T47D (cell line): ENCODE measurements around the gene CAP2.

ENCODE experiments used
- DNase-seq, 2 experiments: peaks; one replicate each; pipeline versions ENCODE4 v3.0.0 to v3.0.0-alpha.2; 2011 to 2012; ENCODE audit warnings: low read depth in 1 of 2, low spot score in 1 of 2
- JUND ChIP-seq: IDR thresholded peaks from 2 replicates; pipeline ENCODE4 v1.6.1; 2012; ENCODE audit warnings: low read depth
- in situ Hi-C: cut with HindIII; loops from 2 replicates; pipeline ENCODE4 v1.10.0; 2016; ENCODE audit warnings: low sequenced_read_pairs, low pct_unique_long_range_greater_than_20kb

The CAP2 gene

GRCh38 chr6:17596085-17596484 lies 202.7 kb downstream of the CAP2 start:
- TF ChIP-seq JUND: no peak
- in situ Hi-C loops: no loop called here
- DNase-seq: no peak

DNA sequence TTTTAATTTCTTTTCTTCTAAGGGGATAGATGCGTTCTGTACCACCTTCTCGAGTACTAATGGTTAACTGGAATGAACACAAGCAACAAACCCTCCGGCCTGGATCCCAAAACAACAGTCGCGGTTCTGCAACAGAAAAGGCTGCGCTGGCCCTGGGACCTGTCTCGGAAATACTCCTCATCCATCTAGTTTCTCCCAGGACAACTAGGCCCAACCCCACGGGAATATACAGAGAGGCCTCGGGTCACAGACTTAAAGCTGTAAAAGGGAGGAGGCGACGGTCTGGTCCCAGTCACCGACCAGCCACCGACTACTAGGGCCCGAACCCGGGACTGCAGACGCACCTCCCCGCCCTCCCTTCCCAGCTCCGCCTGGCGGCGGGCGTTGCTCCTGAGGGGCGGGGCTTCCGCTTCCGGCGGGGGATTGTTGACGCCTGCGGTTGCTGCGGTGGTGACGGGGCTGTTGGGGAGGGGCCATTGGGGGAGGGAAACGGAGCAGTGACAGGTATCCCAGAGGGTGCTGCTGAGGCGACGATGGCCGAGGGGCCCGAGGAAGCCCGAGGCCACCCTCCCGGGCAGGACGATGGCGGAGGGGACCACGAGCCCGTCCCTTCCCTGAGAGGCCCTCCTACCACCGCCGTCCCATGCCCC lies 206.6 kb downstream of the CAP2 start, which contains the start of gene FAM8A1:
Gene FAM8A1 (plus strand): TSS at position 426 of the 650 bp plus-strand sequence. CDS start 108 bp downstream, at position 534.
- no peak for TF ChIP-seq JUND
- peak; percentile 79 to 96 for DNase-seq
- in situ Hi-C loops: no loop called here

DNA sequence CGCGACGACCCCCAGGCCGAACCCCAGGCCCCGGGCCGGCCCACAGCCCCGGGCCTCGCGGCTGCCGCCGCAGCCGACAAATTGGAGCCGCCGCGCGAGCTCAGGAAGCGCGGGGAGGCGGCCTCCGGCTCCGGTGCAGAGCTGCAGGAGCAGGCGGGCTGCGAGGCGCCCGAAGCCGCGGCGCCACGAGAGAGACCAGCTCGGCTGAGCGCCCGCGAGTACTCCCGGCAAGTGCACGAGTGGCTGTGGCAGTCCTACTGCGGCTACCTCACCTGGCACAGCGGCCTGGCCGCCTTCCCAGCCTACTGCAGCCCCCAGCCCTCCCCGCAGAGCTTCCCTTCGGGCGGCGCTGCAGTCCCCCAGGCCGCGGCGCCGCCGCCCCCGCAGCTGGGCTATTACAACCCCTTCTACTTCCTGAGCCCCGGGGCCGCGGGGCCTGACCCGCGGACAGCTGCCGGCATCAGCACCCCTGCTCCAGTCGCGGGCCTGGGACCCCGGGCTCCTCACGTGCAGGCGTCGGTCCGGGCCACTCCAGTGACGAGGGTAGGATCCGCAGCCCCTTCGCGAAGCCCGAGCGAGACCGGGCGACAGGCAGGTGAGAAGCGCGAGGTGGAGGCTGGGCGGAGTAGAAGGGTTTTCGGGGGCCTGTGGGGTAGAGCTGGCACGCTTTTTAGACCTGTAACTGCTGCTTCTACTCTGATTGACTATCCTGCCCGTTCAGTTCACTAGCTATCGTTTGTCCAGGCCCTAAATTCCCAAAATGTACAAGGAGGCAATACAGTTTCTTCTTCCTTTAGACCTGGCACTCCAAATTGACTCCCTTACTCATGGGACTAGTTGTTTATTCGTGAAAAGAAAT lies 207.4 kb downstream of the CAP2 start:
- DNase-seq: peak in 1 of 2 experiments; percentile 39
- in situ Hi-C loops: no loop called here
- no peak for TF ChIP-seq JUND

GRCh38 chr6:17601386-17601703 lies 207.9 kb downstream of the CAP2 start:
- in situ Hi-C loops: no loop called here
- no peak for DNase-seq
- no peak for TF ChIP-seq JUND

GRCh38 chr6:17602888-17603287 lies 209.5 kb downstream of the CAP2 start:
- no peak for TF ChIP-seq JUND
- in situ Hi-C loops: no loop called here
- no peak for DNase-seq

GRCh38 chr6:17606606-17607005 lies 213.2 kb downstream of the CAP2 start:
- no peak for TF ChIP-seq JUND
- DNase-seq: no peak
- in situ Hi-C loops: no loop called here
